K562 (cell line): Measurements from ENCODE around the gene BDNF.

Experiments used
- CHD4 ChIP-seq: fragments of 200-600 bp; sonication (generic); IDR thresholded peaks from 3 replicates; pipeline ENCODE4 v1.6.1; 2012; ENCODE audit warnings: low read depth, mild to moderate bottlenecking, mixed read lengths, low read length, inconsistent platforms; ENCODE audit not compliant: insufficient read depth, insufficient replicate concordance, poor library complexity, severe bottlenecking
- CTCF ChIP-seq, 3 experiments: IDR thresholded peaks in 2 of 3; conservative IDR thresholded peaks in 1 of 3; 2 replicates each; pipeline ENCODE4 v1.5.1; 2011 to 2012; ENCODE audit warnings: low read length in 3 of 3, mild to moderate bottlenecking in 3 of 3, control low read depth in 2 of 3, improper control_type of control experiment in 1 of 3, inconsistent platforms in 1 of 3, low read depth in 1 of 3, mixed read lengths in 1 of 3, moderate library complexity in 1 of 3; ENCODE audit not compliant: insufficient read depth in 2 of 3
- PHTF2 ChIP-seq: fragments of 250-450 bp; sonication (Bioruptor Pico); IDR thresholded peaks from 2 replicates; pipeline ENCODE4 v1.5.0; 2021; ENCODE audit warnings: mild to moderate bottlenecking
- ZNF584 ChIP-seq: fragments of 200-800 bp; sonication (Bioruptor generic); IDR thresholded peaks from 2 replicates; pipeline ENCODE4 v1.6.1; 2016; ENCODE audit warnings: low read depth, mild to moderate bottlenecking, missing genetic modification characterization, missing compliant biosample characterization

- TF ChIP-seq ZNF584 (no peak), CHD4 (no peak), CTCF (IDR thresholded peaks at IDR 0.05 in 2 of 3, conservative IDR thresholded peaks at IDR 0.05 in 1 of 3; ENCODE audit: insufficient read depth in 2 of 3, low read depth in 1 of 3, low read length in 3 of 3) (no peak), PHTF2 (CRISPR knock-in tag) (no peak)
Observed at GRCh38 chr11:27710536-27710935, 10.3 kb upstream of the BDNF start.
